IPS-18a (cell line): ENCODE results near the gene FSCN2.

Source experiments
- H3K27ac ChIP-seq: one replicate; pipeline ENCODE4 v1.5.1; 2013; ENCODE audit warnings: low read length
- H3K27me3 ChIP-seq: one replicate; pipeline ENCODE4 v1.6.1; 2013; ENCODE audit warnings: mild to moderate bottlenecking, low read length; ENCODE audit not compliant: control insufficient read depth, insufficient read depth
- H3K36me3 ChIP-seq: one replicate; pipeline ENCODE4 v1.6.1; 2013; ENCODE audit warnings: low read depth, low read length; ENCODE audit not compliant: control insufficient read depth
- H3K4me1 ChIP-seq: one replicate; pipeline ENCODE4 v1.6.1; 2013; ENCODE audit warnings: low read depth, low read length; ENCODE audit not compliant: control insufficient read depth
- H3K4me3 ChIP-seq: one replicate; pipeline ENCODE4 v1.5.1; 2013; ENCODE audit warnings: low read length
- H3K9ac ChIP-seq: one replicate; pipeline ENCODE4 v1.6.1; 2013; ENCODE audit warnings: mild to moderate bottlenecking, low read length, moderate library complexity
- H3K9me3 ChIP-seq: one replicate; pipeline ENCODE4 v1.6.1; 2013; ENCODE audit warnings: low read depth, low read length; ENCODE audit not compliant: control insufficient read depth

FSCN2 gene

DNA sequence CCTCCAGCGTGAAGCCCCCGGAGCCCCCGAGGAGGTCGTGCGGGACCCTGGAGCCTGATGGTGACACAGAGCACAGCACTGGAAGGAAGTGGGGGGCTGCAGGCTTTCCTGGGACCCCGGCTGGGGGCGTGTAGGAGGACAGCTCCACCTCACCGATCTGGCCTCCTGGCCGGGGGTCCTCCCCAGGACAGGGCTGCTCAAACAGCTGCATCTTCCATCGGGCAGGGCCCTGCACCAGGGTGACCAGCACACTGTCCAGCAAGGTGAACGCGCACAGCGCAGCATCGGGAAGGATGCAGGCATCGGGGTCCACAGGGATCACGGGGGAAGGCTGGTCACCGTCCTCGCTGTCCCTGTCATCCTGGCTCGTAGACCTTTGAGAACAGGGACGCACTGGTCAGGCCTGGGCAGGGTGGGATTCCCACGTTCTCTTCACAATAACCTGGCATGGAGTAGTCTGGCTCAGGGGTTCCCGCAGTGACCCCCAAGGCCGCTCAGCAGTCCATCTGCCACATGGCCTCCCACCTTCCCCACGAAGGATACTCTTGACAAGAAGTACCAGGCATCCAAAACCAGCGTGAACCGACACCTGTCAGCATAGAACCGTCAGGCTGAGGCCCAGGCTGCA is 22.8 kb downstream of the FSCN2 start:
- H3K36me3 ChIP-seq: peaks cover 31% of the 10 kb centered on the region
- no peaks in the 10 kb centered on the region for H3K9me3 ChIP-seq
- peaks cover 6% of the 10 kb centered on the region for H3K4me1 ChIP-seq
- H3K4me3 ChIP-seq: peak overlapping the region; percentile 89
- H3K9ac ChIP-seq: no peak overlapping the region
- no peak overlapping the region for H3K27ac ChIP-seq
- no peaks in the 10 kb centered on the region for H3K27me3 ChIP-seq

DNA sequence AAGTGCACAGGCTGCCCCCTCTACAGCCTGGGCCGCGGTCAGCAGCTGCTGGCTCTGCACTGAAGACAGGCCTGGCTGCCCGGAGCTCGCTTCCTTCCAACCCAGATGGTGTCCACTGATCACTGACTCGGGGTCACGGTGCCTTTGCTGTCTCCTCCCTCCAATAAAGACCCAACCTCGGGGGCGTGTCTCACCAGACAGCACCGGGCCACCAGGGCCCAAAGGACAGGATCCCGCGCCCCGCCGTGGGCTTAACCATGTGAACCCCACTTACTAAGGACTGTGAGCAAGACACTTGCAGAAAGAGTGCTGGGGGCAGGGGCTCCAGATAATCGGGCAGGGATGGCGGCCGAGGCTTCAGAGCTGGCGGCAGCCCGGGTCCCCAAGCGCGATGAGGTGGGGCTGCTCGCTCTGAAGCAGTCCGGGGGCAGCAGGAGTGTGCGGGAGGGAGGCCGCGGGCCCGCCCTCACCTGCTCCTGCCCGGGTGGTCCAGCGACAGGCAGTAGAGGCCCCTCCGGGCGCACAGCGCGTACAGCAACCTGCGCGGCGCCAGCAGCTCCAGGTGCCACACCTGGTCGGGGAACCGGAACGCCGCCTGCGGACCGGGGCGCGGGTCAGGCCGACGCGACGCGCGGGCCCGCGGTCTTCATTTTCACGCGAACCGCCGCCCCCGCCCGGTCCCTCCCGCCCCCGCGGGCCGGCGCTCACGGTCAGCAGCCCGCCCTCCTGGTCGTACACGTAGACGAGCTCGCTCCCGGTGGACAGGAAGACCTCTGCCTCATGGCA is 23.5 kb downstream of the FSCN2 start:
- peaks cover 6% of the 10 kb centered on the region for H3K4me1 ChIP-seq
- H3K9ac ChIP-seq: peak overlapping the region; percentile 76
- H3K27ac ChIP-seq: no peak overlapping the region
- peaks cover 26% of the 10 kb centered on the region for H3K36me3 ChIP-seq
- H3K9me3 ChIP-seq: no peaks in the 10 kb centered on the region
- H3K4me3 ChIP-seq: peak overlapping the region; percentile 89
- H3K27me3 ChIP-seq: no peaks in the 10 kb centered on the region

- Histone ChIP-seq H3K27me3 (no peaks in the 10 kb centered on the region), H3K9ac (peak within 1 kb of the TSS; percentile 76), H3K4me1 (peaks cover 6% of the 10 kb centered on the region), H3K9me3 (no peaks in the 10 kb centered on the region), H3K36me3 (peaks cover 26% of the 10 kb centered on the region), H3K27ac (peak within 1 kb of the TSS; percentile 49), H3K4me3 (peak within 1 kb of the TSS; percentile 89)
These were observed 24.3 kb downstream of the FSCN2 start, which contains the start of gene FAAP100 for GRCh38 chr17:81552244-81553017. FAAP100 (minus strand) TSS chr17:81552353; CDS start chr17:81552330, 23 bp downstream.

- no peaks in the 10 kb centered on the region for H3K27me3 ChIP-seq
- peak overlapping the region; percentile 89 for H3K4me3 ChIP-seq
- peaks cover 6% of the 10 kb centered on the region for H3K4me1 ChIP-seq
- H3K9ac ChIP-seq: peak overlapping the region; percentile 76
- no peaks in the 10 kb centered on the region for H3K9me3 ChIP-seq
- peaks cover 27% of the 10 kb centered on the region for H3K36me3 ChIP-seq
- H3K27ac ChIP-seq: no peak overlapping the region
These were observed 24.9 kb downstream of the FSCN2 start for GRCh38 chr17:81553018-81553615.

DNA sequence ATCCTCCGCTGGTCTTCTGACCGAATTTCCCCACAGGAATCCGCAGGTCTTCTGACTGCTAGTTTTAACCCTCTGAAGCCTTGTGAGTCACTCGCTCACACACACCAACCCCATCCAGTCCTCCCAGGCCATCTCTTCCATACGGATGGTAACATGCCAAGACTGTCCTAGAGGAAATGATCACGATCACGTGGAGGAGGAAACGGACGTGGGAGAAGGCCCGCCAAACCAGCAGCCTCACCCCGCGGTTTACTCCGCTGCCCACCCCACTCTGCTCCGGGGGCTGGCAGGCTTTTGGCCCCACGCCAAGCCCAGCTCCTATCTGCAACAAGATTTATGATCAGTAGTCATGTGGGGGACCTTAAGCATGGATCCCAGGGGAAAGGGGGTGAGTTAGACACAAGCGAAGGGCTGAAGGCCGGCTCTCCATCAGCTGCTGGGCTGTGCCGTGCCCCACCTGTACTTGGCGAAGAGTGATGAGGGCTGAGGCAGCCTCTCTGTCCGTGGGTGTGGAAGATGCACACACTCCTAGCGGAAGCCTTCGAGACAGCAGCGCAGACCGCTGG is 25.5 kb downstream of the FSCN2 start:
- Histone ChIP-seq H3K4me1 (peaks cover 6% of the 10 kb centered on the region), H3K4me3 (peak overlapping the region; percentile 89), H3K27me3 (no peaks in the 10 kb centered on the region), H3K27ac (no peak overlapping the region), H3K9ac (peak overlapping the region; percentile 76), H3K9me3 (no peaks in the 10 kb centered on the region), H3K36me3 (peaks cover 32% of the 10 kb centered on the region)

- Histone ChIP-seq H3K27me3 (no peaks in the 10 kb centered on the region), H3K27ac (no peak overlapping the region), H3K36me3 (peaks cover 30% of the 10 kb centered on the region), H3K4me1 (peaks cover 6% of the 10 kb centered on the region), H3K9ac (no peak overlapping the region), H3K4me3 (no peak overlapping the region), H3K9me3 (no peaks in the 10 kb centered on the region)
These were observed 28.1 kb downstream of the FSCN2 start for GRCh38 chr17:81556175-81556691.

GRCh38 chr17:81556863-81557262 is 28.7 kb downstream of the FSCN2 start:
- H3K36me3 ChIP-seq: peaks cover 36% of the 10 kb centered on the region
- no peaks in the 10 kb centered on the region for H3K27me3 ChIP-seq
- H3K9me3 ChIP-seq: no peaks in the 10 kb centered on the region
- H3K27ac ChIP-seq: no peak overlapping the region
- peaks cover 6% of the 10 kb centered on the region for H3K4me1 ChIP-seq
- no peak overlapping the region for H3K4me3 ChIP-seq
- H3K9ac ChIP-seq: no peak overlapping the region

DNA sequence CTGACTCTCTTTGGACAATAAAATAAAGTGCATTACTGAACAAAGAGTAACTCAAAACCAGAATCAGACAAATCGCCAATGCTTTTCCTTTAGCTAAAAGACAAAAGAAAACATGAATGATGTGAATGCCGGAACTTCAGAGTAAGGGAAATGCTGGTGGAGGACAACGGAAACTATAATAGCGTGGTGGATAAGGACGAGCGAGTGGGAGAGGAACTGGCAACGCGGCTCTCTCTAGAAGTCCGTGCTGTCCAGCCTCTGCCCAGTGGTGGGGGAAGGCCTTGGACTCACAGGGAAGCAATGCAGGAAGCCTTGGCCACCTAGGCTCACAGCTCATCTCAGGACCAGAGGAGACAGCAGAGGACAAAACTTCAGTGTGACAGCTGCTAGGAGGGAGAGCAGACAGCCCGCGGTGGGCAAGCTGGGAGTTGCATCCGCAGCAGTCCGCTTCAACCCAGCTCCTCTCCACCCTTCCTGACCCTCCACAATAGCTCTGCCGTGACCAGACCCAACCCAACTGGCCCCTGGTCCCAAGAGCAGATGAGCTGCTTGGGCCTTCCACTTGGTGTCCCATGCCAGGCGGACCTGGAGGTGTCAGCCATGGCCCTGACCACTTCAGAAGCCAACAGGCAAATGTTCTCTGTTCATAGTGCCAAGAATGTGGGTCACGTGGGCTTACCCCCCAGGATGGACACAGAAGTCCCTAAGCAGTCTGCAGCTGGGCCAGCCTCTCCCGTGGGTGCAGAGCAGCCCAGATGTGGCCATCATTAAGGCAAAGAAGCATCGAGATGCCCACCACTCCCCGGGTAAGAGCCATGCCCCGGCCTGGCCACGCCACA is 29.3 kb downstream of the FSCN2 start:
- Histone ChIP-seq H3K4me1 (peaks cover 6% of the 10 kb centered on the region), H3K27ac (no peak overlapping the region), H3K4me3 (no peak overlapping the region)

GRCh38 chr17:81558115-81558468 is 29.9 kb downstream of the FSCN2 start:
- Histone ChIP-seq H3K9me3 (no peaks in the 10 kb centered on the region), H3K27me3 (no peaks in the 10 kb centered on the region), H3K4me3 (no peak overlapping the region), H3K9ac (no peak overlapping the region), H3K27ac (no peak overlapping the region), H3K4me1 (peaks cover 6% of the 10 kb centered on the region), H3K36me3 (peaks cover 42% of the 10 kb centered on the region)

More for the DNA sequence above, 29.3 kb downstream of the FSCN2 start:
- Histone ChIP-seq H3K9me3 (no peaks in the 10 kb centered on the region), H3K36me3 (peaks cover 37% of the 10 kb centered on the region), H3K27me3 (no peaks in the 10 kb centered on the region), H3K9ac (no peak overlapping the region)

DNA sequence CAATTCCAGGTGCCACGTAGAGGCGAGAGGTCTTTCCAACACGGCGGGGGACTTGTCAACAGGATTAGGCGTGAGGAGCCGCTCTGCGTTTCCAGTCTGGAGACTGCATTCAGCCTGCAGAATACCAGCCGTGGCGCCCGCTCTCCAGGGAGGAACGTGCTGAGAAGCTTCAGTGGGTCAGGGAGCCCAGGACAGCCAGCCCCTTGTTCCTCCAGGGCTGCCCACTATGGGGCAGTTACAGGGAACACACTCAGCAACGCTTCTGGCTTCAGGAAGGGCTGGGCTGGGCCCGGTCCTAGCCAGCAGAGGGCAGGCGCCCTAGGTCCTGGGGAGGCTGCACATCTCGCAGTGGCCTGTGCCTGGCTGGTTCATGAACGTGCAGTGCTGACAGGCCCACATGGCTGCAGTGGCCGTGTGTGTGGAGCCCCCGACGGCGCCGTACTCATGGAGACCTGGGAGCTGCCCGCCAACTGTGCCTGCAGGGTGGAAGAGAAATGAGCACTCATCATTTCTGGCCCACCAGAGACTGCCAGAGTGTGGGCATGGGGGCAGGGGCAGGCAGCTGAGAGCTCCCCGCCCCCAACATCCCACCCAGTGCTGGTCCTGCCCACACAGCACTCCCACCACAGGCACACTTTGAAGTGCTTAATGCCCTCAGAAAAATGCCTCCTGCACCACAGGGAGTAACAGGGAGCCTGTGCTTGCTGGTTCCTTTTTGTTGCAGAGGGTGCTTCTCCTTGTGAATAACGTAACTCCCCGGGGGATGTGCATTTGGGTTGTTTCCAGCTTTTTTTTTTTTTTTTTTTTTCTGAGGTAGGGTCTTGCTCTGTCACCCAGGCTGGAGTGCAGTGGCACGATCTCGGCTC is 31.0 kb downstream of the FSCN2 start:
- Histone ChIP-seq H3K9ac (no peak overlapping the region), H3K4me1 (no peaks in the 10 kb centered on the region), H3K36me3 (peaks cover 52% of the 10 kb centered on the region), H3K27ac (no peak overlapping the region), H3K27me3 (no peaks in the 10 kb centered on the region), H3K9me3 (no peaks in the 10 kb centered on the region), H3K4me3 (no peak overlapping the region)
